B cell (primary cell): ENCODE results near the gene SREBF1. TPM values are rescaled to one million over a fixed set of nuclear protein-coding genes. Genes with fewer than 3 reads are reported as not detected.

Experiments used
- ATAC-seq: fragments of 200-7000 bp; cut with Tn5 transposase; one replicate; pipeline ENCODE4 v1.10.0; 2021; ENCODE audit warnings: low read depth, mild to moderate bottlenecking, moderate number of reproducible peaks, moderate library complexity
- CTCF ChIA-PET: fragments of 350-600 bp; sonication (Branson Sonifier 250); formaldehyde crosslinking; loops from one replicate; lab custom pipeline; 2021; ENCODE audit warnings: antibody characterized with exemption, inconsistent platforms; lab: Charles Lee
- POLR2A ChIA-PET: fragments of 350-600 bp; sonication (Branson Sonifier 250); formaldehyde crosslinking; loops from one replicate; lab custom pipeline; 2021; ENCODE audit warnings: antibody characterized with exemption; lab: Charles Lee
- DNase-seq: peaks from one replicate; pipeline ENCODE4 v3.0.0; 2013
- H2AFZ ChIP-seq: 2 replicates; pipeline ENCODE4 v1.6.1; 2012; ENCODE audit warnings: mild to moderate bottlenecking, low read depth, low read length; ENCODE audit not compliant: insufficient read depth, poor library complexity, severe bottlenecking
- H3K27ac ChIP-seq, 2 donors: 1 replicate in 1 of 2; 2 replicates in 1 of 2; pipeline ENCODE4 v1.5.1; 2012 to 2013; ENCODE audit warnings: low read length in 2 of 2, mild to moderate bottlenecking in 2 of 2, moderate library complexity in 1 of 2
- H3K27me3 ChIP-seq, 4 experiments: fragments of 200-600 bp in 1 of 4; sonication (generic) in 1 of 4; replicated peaks in 1 of 4; 1 replicate in 2 of 4; 2 replicates in 2 of 4; pipeline versions ENCODE4 v1.6.1 to v1.7.0; 2013 to 2016; ENCODE audit warnings: low read length in 3 of 4, mild to moderate bottlenecking in 2 of 4, mixed read lengths in 1 of 4, moderate library complexity in 1 of 4; ENCODE audit not compliant: insufficient read depth in 4 of 4, control insufficient read depth in 3 of 4; ENCODE audit errors: control extremely low read depth in 1 of 4
- H3K36me3 ChIP-seq, 2 experiments: replicated peaks in 1 of 2; 1 replicate in 1 of 2; 2 replicates in 1 of 2; pipeline versions ENCODE4 v1.6.1 to v1.7.1; 2013; ENCODE audit warnings: low read length in 1 of 2; ENCODE audit not compliant: insufficient read depth in 2 of 2, control insufficient read depth in 1 of 2; ENCODE audit errors: control extremely low read depth in 1 of 2, extremely low read depth in 1 of 2
- H3K4me1 ChIP-seq, 2 donors: fragments of 200-600 bp in 1 of 2; sonication (generic) in 1 of 2; 1 replicate in 1 of 2; 2 replicates in 1 of 2; pipeline versions ENCODE4 v1.5.1 to v1.6.1; 2013 to 2017; ENCODE audit warnings: low read length in 2 of 2; ENCODE audit not compliant: control insufficient read depth in 2 of 2, insufficient read depth in 2 of 2
- H3K4me2 ChIP-seq: replicated peaks from 2 replicates; pipeline ENCODE3; 2012; ENCODE audit warnings: mild to moderate bottlenecking, low read depth, low read length; ENCODE audit not compliant: poor library complexity, severe bottlenecking
- H3K4me3 ChIP-seq, 5 experiments: fragments of 200-600 bp in 1 of 5; sonication (generic) in 1 of 5; 1 replicate in 3 of 5; 2 replicates in 2 of 5; pipeline versions ENCODE4 v1.5.1 to v1.7.0; 2011 to 2016; ENCODE audit warnings: low read length in 4 of 5, mild to moderate bottlenecking in 4 of 5, low read depth in 2 of 5, control low read depth in 1 of 5, moderate library complexity in 1 of 5; ENCODE audit not compliant: insufficient read depth in 1 of 5; ENCODE audit errors: control extremely low read depth in 1 of 5, extremely low read depth in 1 of 5
- H3K79me2 ChIP-seq: fragments of 200-600 bp; sonication (generic); one replicate; pipeline ENCODE4 v1.6.0; 2016; ENCODE audit warnings: low read length; ENCODE audit not compliant: control insufficient read depth, insufficient read depth
- H3K9ac ChIP-seq: fragments of 200-600 bp; sonication (generic); 2 replicates; pipeline ENCODE4 v1.6.1; 2017; ENCODE audit warnings: mild to moderate bottlenecking, low read length, moderate library complexity
- H3K9me3 ChIP-seq, 3 donors: one replicate each; pipeline versions ENCODE4 v1.6.1 to v1.7.1; 2013; ENCODE audit warnings: low read length in 2 of 3; ENCODE audit not compliant: control insufficient read depth in 2 of 3, insufficient read depth in 1 of 3; ENCODE audit errors: control extremely low read depth in 1 of 3
- H4K20me1 ChIP-seq: 2 replicates; pipeline ENCODE4 v1.6.0; 2012; ENCODE audit warnings: mild to moderate bottlenecking, low read length; ENCODE audit not compliant: insufficient read depth, control insufficient read depth, poor library complexity, severe bottlenecking
- H3K27ac Mint-ChIP-seq: one replicate; pipeline ENCODE4 v1.8.0; 2021; ENCODE audit warnings: mixed read lengths
- H3K27me3 Mint-ChIP-seq: one replicate; pipeline ENCODE4 v1.8.0; 2021; ENCODE audit warnings: mixed read lengths
- H3K4me1 Mint-ChIP-seq: one replicate; pipeline ENCODE4 v1.8.0; 2021; ENCODE audit warnings: mixed read lengths
- H3K4me3 Mint-ChIP-seq: one replicate; pipeline ENCODE4 v1.8.0; 2021; ENCODE audit warnings: mixed read lengths
- H3K9me3 Mint-ChIP-seq: one replicate; pipeline ENCODE4 v1.8.0; 2022; ENCODE audit warnings: mixed read lengths; ENCODE audit not compliant: insufficient read depth
- EZH2 ChIP-seq: IDR thresholded peaks from 2 replicates; pipeline ENCODE4 v1.6.1; 2012; ENCODE audit warnings: borderline replicate concordance, low read depth, mild to moderate bottlenecking, moderate library complexity, low read length; ENCODE audit not compliant: insufficient read depth, poor library complexity, severe bottlenecking
- WGBS: methylation state at CpG from one replicate; pipeline ENCODE4 v1.1.5; 2013; ENCODE audit warnings: missing lambda C conversion rate; ENCODE audit not compliant: insufficient coverage; 5-methylcytosine and 5-hydroxymethylcytosine counted together
- intact Hi-C: fragments of 100-400 bp; cut with micrococcal nuclease; formaldehyde crosslinking; loops from one replicate; pipeline ENCODE4 v1.10.0; 2022
- polyA plus RNA-seq: library from polyadenylated mRNA; depleted of rRNA; stranded (reverse); fragments of >200 nt; gene quantifications from 2 replicates; pipeline ENCODE4 v1.2.3, GENCODE V29; 2012
- total RNA-seq, 2 donors: library from RNA; stranded (reverse); fragments of 120-200 nt in 1 of 2; gene quantifications; 1 replicate in 1 of 2; 2 replicates in 1 of 2; pipeline versions ENCODE4 v1.2.3 to v1.2.4, GENCODE V29; 2013 to 2022
- TF ChIP-seq, protein P1 (sequence below): fragments of 200-600 bp; IDR thresholded peaks from one replicate; pipeline ENCODE4 v1.8.0; 2022; ENCODE audit warnings: antibody characterized with exemption, mild to moderate bottlenecking

SREBF1 gene
- total and polyA plus RNA-seq, 2 donors (not counting 1 experiment from before 2014, with no cell fraction given), result 21.6 to 34.9 TPM

GRCh38 chr17:17835415-17836249 is 1.2 kb downstream of the SREBF1 start:
- H3K27ac Mint-ChIP-seq, result peak overlapping the region; percentile 91
- Histone ChIP-seq H3K79me2 (peaks cover 38% of the 10 kb centered on the region), H3K4me1 (peaks cover 45 to 60% of the 10 kb centered on the region in 2 donors), H3K27ac (peak overlapping the region; percentile 93 to 97), H3K9ac (peak overlapping the region; percentile 97), H3K4me3 (peak overlapping the region; percentile 5 to 91 (median 89)), H3K4me2 (peak overlapping the region; percentile 94), H4K20me1 (peaks cover 47% of the 10 kb centered on the region), H2AFZ (no peak overlapping the region), H3K36me3 (no peaks in the 10 kb centered on the region), H3K9me3 (no peaks in the 10 kb centered on the region), H3K27me3 (no peaks in the 10 kb centered on the region)
- TF ChIP-seq, protein P1, sequence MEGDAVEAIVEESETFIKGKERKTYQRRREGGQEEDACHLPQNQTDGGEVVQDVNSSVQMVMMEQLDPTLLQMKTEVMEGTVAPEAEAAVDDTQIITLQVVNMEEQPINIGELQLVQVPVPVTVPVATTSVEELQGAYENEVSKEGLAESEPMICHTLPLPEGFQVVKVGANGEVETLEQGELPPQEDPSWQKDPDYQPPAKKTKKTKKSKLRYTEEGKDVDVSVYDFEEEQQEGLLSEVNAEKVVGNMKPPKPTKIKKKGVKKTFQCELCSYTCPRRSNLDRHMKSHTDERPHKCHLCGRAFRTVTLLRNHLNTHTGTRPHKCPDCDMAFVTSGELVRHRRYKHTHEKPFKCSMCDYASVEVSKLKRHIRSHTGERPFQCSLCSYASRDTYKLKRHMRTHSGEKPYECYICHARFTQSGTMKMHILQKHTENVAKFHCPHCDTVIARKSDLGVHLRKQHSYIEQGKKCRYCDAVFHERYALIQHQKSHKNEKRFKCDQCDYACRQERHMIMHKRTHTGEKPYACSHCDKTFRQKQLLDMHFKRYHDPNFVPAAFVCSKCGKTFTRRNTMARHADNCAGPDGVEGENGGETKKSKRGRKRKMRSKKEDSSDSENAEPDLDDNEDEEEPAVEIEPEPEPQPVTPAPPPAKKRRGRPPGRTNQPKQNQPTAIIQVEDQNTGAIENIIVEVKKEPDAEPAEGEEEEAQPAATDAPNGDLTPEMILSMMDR, result no peak
- no peak for TF ChIP-seq EZH2
- H3K9me3 Mint-ChIP-seq, result no peaks in the 10 kb centered on the region
- ATAC-seq (no peak), DNase-seq (no peak)
- WGBS, result 42% methylated on average over 25 of the region's 25 CpGs
- H3K27me3 Mint-ChIP-seq, result no peaks in the 10 kb centered on the region
- intact Hi-C loops, result loop anchor here (1.0 to 10.0 kb wide), 8 partner anchors 12 to 863 kb away; partner anchors contain the start of genes ALKBH5, ATPAF2, COPS3 and GID4
- H3K4me1 Mint-ChIP-seq, result peaks cover 57% of the 10 kb centered on the region
- CTCF ChIA-PET, result interaction anchor here (0.9 to 4.8 kb wide), 12 partner anchors 10 to 156 kb away, joined by 3 to 28 read pairs (median 5); no protein-coding TSS in a partner anchor
- peak overlapping the region; percentile 88 for H3K4me3 Mint-ChIP-seq
- POLR2A ChIA-PET, result interaction anchor here (0.9 to 1.5 kb wide), 8 partner anchors 9 to 153 kb away, joined by 3 to 5 read pairs (median 3); partner anchors contain the start of genes DRC3 and TOM1L2
